GM12891 (cell line): Measurements from ENCODE around the gene CBFA2T2.

Source experiments
- POLR2A ChIP-seq: IDR thresholded peaks from 2 replicates; pipeline ENCODE4 v1.6.1; 2011; ENCODE audit warnings: low read depth, low read length, control low read depth
- POLR2AphosphoS5 ChIP-seq: IDR thresholded peaks from 2 replicates; pipeline ENCODE4 v1.6.1; 2011; ENCODE audit warnings: low read depth, low read length, control low read depth
- POU2F2 ChIP-seq: IDR thresholded peaks from 2 replicates; pipeline ENCODE4 v1.6.1; 2011; ENCODE audit warnings: low read depth, mild to moderate bottlenecking, control low read depth, low read length, moderate library complexity
- SPI1 ChIP-seq: IDR thresholded peaks from 2 replicates; pipeline ENCODE4 v1.6.1; 2011; ENCODE audit warnings: low read depth, low read length, control low read depth
- TAF1 ChIP-seq: IDR thresholded peaks from 2 replicates; pipeline ENCODE4 v1.6.1; 2011; ENCODE audit warnings: low read depth, low read length, control low read depth

DNA sequence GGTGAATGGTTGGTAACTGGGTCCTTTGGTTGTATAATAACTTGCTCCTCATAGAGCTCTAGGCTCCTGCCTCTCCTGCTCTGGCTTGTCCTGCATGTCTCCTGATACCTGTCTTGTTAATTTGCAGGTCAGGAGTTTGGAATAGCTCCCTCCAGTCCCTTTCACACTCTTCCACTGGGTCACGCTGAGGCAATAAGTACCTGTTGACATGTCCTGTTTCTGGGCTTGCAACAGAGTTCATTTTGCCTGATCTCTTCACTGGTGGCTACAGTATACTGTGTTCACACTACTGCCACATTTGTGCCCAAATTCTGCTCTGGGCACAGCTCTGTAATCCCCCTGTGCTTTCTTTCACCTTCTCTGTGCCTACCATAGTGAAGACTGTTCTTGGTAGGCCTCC, 146.9 kb downstream of the CBFA2T2 start:
- no peak for TF ChIP-seq POLR2A
- TF ChIP-seq POLR2AphosphoS5 = no peak
- no peak for TF ChIP-seq TAF1
- TF ChIP-seq SPI1 = no peak
- TF ChIP-seq POU2F2 = no peak
